NB4 (cell line): ENCODE results near the gene RBKS.

Experiments
- DNase-seq: peaks from one replicate; pipeline ENCODE4 v3.0.0; 2010; ENCODE audit warnings: low read depth
- H3K4me3 ChIP-seq: one replicate; pipeline ENCODE4 v1.5.1; 2011; ENCODE audit warnings: mild to moderate bottlenecking, low read depth, low read length, moderate library complexity
- MAX ChIP-seq: IDR thresholded peaks from 2 replicates; pipeline ENCODE4 v1.6.1; 2011; ENCODE audit warnings: low read depth, low read length
- MYC ChIP-seq: IDR thresholded peaks from 2 replicates; pipeline ENCODE4 v1.6.1; 2011; ENCODE audit warnings: low read depth, low read length
- POLR2A ChIP-seq: IDR thresholded peaks from 2 replicates; pipeline ENCODE4 v1.6.1; 2011; ENCODE audit warnings: mild to moderate bottlenecking; ENCODE audit not compliant: insufficient read length; ENCODE audit errors: extremely low read depth
- TF ChIP-seq, protein P1 (sequence below): IDR thresholded peaks from one replicate; pipeline ENCODE4 v1.5.1; 2012; ENCODE audit warnings: low read depth, low read length

RBKS gene

GRCh38 chr2:27832396-27832795 lies 57.8 kb downstream of the RBKS start:
- H3K4me3 ChIP-seq: no peak overlapping the region
- TF ChIP-seq MAX (no peak), MYC (no peak), POLR2A (no peak)
- TF ChIP-seq, protein P1, sequence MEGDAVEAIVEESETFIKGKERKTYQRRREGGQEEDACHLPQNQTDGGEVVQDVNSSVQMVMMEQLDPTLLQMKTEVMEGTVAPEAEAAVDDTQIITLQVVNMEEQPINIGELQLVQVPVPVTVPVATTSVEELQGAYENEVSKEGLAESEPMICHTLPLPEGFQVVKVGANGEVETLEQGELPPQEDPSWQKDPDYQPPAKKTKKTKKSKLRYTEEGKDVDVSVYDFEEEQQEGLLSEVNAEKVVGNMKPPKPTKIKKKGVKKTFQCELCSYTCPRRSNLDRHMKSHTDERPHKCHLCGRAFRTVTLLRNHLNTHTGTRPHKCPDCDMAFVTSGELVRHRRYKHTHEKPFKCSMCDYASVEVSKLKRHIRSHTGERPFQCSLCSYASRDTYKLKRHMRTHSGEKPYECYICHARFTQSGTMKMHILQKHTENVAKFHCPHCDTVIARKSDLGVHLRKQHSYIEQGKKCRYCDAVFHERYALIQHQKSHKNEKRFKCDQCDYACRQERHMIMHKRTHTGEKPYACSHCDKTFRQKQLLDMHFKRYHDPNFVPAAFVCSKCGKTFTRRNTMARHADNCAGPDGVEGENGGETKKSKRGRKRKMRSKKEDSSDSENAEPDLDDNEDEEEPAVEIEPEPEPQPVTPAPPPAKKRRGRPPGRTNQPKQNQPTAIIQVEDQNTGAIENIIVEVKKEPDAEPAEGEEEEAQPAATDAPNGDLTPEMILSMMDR: no peak
- peak; percentile 87 for DNase-seq

DNA sequence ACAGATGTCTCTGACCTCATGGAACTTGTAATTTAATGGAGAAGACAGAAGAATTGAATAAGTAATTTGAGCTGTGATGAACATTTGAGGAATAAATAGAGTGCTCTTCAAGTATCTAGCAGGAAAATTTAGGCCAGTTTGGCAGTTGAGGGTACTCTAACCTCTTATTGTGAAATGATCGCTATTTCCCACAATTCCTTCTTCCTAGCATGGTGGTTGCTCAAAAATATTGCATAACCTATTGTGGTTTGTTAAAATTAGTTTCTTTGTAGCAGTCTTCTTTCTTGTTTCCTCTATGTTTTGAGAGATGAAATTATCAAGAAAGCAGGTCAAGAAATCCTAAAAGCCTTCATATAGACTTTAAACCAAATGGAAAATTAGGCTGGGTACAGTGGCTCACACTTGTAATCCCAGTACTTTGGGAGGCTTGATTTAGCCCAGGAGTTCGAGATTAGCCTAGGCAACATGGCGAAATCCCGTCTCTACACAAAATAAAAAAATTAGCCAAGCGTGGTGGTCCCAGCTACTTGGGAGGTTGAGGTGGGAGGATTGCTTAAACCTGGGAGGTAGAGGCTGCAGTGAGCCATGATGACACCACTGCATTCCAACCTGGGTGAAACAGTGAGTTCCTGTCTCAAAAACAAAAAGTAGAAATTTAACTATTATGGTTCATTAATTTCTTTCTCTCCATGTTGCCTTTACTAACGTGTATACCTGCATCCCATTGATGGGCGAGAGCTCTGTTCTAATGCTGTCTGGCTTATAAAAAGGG lies 58.7 kb downstream of the RBKS start:
- peak overlapping the region; percentile 46 for H3K4me3 ChIP-seq
- DNase-seq: peak; percentile 95
- no peak for TF ChIP-seq POLR2A
- TF ChIP-seq MAX: no peak
- TF ChIP-seq, protein P1: no peak
- TF ChIP-seq MYC: no peak

- TF ChIP-seq, protein P1: no peak
- TF ChIP-seq MYC (no peak), MAX (0 out of 2 replicates have a peak, but pooled peaks have one; percentile 4)
- H3K4me3 ChIP-seq: peak overlapping the region; percentile 22
- peak; percentile 92 for DNase-seq
Measured at GRCh38 chr2:27830656-27831055, 59.5 kb downstream of the RBKS start.

DNA sequence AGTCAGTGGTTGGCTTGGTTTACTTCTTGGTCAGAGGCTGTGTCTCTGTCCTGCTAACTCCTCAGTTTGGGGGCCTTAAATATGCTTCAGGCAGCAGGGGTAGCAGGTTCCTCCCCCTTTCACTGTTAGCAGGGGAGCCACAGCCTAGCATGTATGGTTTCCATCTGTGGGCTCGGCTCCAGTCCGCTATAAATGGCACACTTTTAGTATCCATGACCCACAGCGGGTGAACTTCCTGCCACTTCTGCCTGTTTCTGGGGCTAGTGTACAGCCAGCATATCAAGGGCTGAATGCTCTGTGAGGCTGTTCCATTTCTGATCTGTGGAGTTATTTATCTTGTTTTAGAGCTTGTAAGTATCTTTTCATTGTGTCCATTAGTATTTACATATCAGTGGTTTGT lies 60.4 kb downstream of the RBKS start:
- peak; percentile 74 for DNase-seq
- no peak overlapping the region for H3K4me3 ChIP-seq
- TF ChIP-seq MYC (no peak), MAX (no peak), POLR2A (no peak)
- TF ChIP-seq, protein P1: no peak

GRCh38 chr2:27828305-27828704 lies 61.9 kb downstream of the RBKS start:
- TF ChIP-seq MAX: no peak
- no peak for TF ChIP-seq POLR2A
- no peak for TF ChIP-seq MYC
- TF ChIP-seq, protein P1: no peak
- DNase-seq: no peak
- no peak overlapping the region for H3K4me3 ChIP-seq
